H9 (cell line): ENCODE data around the gene ICAM4. TPM values are rescaled to one million over a fixed set of nuclear protein-coding genes. Genes with fewer than 3 reads are reported as not detected.

Source experiments
- DNase-seq: peaks from one replicate; pipeline ENCODE4 v3.0.0-alpha.2; 2017
- H2AFZ ChIP-seq: one replicate; pipeline ENCODE4 v1.6.1; 2013; ENCODE audit warnings: mild to moderate bottlenecking, low read length, control low read depth, moderate library complexity
- H2AK5ac ChIP-seq: 2 replicates; pipeline ENCODE4 v1.6.1; 2013; ENCODE audit warnings: low read length, control low read depth, mixed read lengths; ENCODE audit not compliant: insufficient read length
- H2BK120ac ChIP-seq: one replicate; pipeline ENCODE4 v1.6.1; 2013; ENCODE audit warnings: low read depth, mild to moderate bottlenecking, low read length, control low read depth, inconsistent platforms; ENCODE audit not compliant: poor library complexity, severe bottlenecking
- H2BK12ac ChIP-seq: 2 replicates; pipeline ENCODE4 v1.6.1; 2013; ENCODE audit warnings: low read length, control low read depth, mixed read lengths, low read depth; ENCODE audit not compliant: insufficient read length
- H2BK15ac ChIP-seq: 2 replicates; pipeline ENCODE4 v1.6.1; 2013; ENCODE audit warnings: low read depth, low read length, control low read depth
- H2BK20ac ChIP-seq: one replicate; pipeline ENCODE4 v1.6.1; 2013; ENCODE audit warnings: low read depth, mild to moderate bottlenecking, low read length, control low read depth, inconsistent platforms; ENCODE audit not compliant: poor library complexity, severe bottlenecking
- H2BK5ac ChIP-seq: 2 replicates; pipeline ENCODE4 v1.6.1; 2013; ENCODE audit warnings: low read length, control low read depth, mixed read lengths; ENCODE audit not compliant: insufficient read length
- H3K14ac ChIP-seq: 2 replicates; pipeline ENCODE4 v1.6.1; 2013; ENCODE audit warnings: low read length, control low read depth; ENCODE audit not compliant: insufficient read depth
- H3K18ac ChIP-seq: 2 replicates; pipeline ENCODE4 v1.6.1; 2013; ENCODE audit warnings: low read depth, mild to moderate bottlenecking, mixed read lengths, low read length, control low read depth; ENCODE audit not compliant: insufficient read length
- H3K23ac ChIP-seq: 2 replicates; pipeline ENCODE4 v1.6.1; 2013; ENCODE audit warnings: low read length, control low read depth, mixed read lengths, low read depth; ENCODE audit not compliant: insufficient read length
- H3K23me2 ChIP-seq: 2 replicates; pipeline ENCODE4 v1.6.1; 2013; ENCODE audit warnings: low read depth, mild to moderate bottlenecking, mixed read lengths, low read length, control low read depth; ENCODE audit not compliant: insufficient read length, poor library complexity, severe bottlenecking
- H3K27ac ChIP-seq: 2 replicates; pipeline ENCODE4 v1.5.1; 2013; ENCODE audit warnings: low read length, control low read depth, mixed read lengths, low read depth; ENCODE audit not compliant: insufficient read length
- H3K27me3 ChIP-seq: 2 replicates; pipeline ENCODE4 v1.6.1; 2013; ENCODE audit warnings: low read length, control low read depth, inconsistent platforms; ENCODE audit not compliant: insufficient read depth
- H3K4ac ChIP-seq: 2 replicates; pipeline ENCODE4 v1.6.1; 2013; ENCODE audit warnings: low read depth, mild to moderate bottlenecking, control low read depth, inconsistent platforms, low read length, moderate library complexity
- H3K4me1 ChIP-seq: 2 replicates; pipeline ENCODE4 v1.6.1; 2013; ENCODE audit warnings: low read length, control low read depth, inconsistent platforms; ENCODE audit not compliant: insufficient read depth
- H3K4me2 ChIP-seq: 2 replicates; pipeline ENCODE4 v1.6.1; 2013; ENCODE audit warnings: low read length, control low read depth, mixed read lengths; ENCODE audit not compliant: insufficient read length, insufficient read depth
- H3K56ac ChIP-seq: 2 replicates; pipeline ENCODE4 v1.6.1; 2013; ENCODE audit warnings: low read depth, mild to moderate bottlenecking, mixed read lengths, low read length, control low read depth; ENCODE audit not compliant: insufficient read length
- H3K79me1 ChIP-seq: 2 replicates; pipeline ENCODE4 v1.6.1; 2013; ENCODE audit warnings: low read depth, mild to moderate bottlenecking, moderate library complexity, low read length, control low read depth, inconsistent platforms; ENCODE audit not compliant: insufficient read depth, poor library complexity, severe bottlenecking
- H3K79me2 ChIP-seq: 2 replicates; pipeline ENCODE4 v1.6.1; 2013; ENCODE audit warnings: low read length, control low read depth, inconsistent platforms; ENCODE audit not compliant: insufficient read depth
- H3K9ac ChIP-seq: 2 replicates; pipeline ENCODE4 v1.6.1; 2013; ENCODE audit warnings: low read length, control low read depth, mixed read lengths; ENCODE audit not compliant: insufficient read length; ENCODE audit errors: extremely low read depth
- H3K9me3 ChIP-seq: one replicate; pipeline ENCODE4 v1.6.1; 2013; ENCODE audit warnings: low read depth, low read length, inconsistent platforms; ENCODE audit not compliant: control insufficient read depth
- H3T11ph ChIP-seq: one replicate; pipeline ENCODE4 v1.6.1; 2013; ENCODE audit warnings: mild to moderate bottlenecking, low read length, control low read depth, inconsistent platforms
- H4K20me1 ChIP-seq: one replicate; pipeline ENCODE4 v1.6.1; 2013; ENCODE audit not compliant: control insufficient read depth, insufficient read length, insufficient read depth
- H4K5ac ChIP-seq: 2 replicates; pipeline ENCODE4 v1.6.1; 2013; ENCODE audit warnings: low read depth, mild to moderate bottlenecking, mixed read lengths, low read length, control low read depth; ENCODE audit not compliant: insufficient read length
- H4K8ac ChIP-seq: replicated peaks from 2 replicates; pipeline ENCODE4 v1.6.1; 2013; ENCODE audit warnings: low read length, control low read depth, mixed read lengths, low read depth; ENCODE audit not compliant: insufficient read length
- H4K91ac ChIP-seq: 2 replicates; pipeline ENCODE4 v1.6.1; 2013; ENCODE audit warnings: low read depth, mild to moderate bottlenecking, moderate library complexity, mixed read lengths, low read length, control low read depth; ENCODE audit not compliant: insufficient read length
- H3K27ac Mint-ChIP-seq, 3 experiments: 2 replicates in 2 of 3; 3 replicates in 1 of 3; pipeline ENCODE4 v1.8.0; 2020 to 2021; ENCODE audit warnings: mixed read lengths in 3 of 3, mild to moderate bottlenecking in 1 of 3, moderate library complexity in 1 of 3
- H3K27me3 Mint-ChIP-seq: 2 replicates; pipeline ENCODE4 v1.8.0; 2021; ENCODE audit warnings: low read depth, mild to moderate bottlenecking, moderate library complexity, mixed read lengths
- H3K36me3 Mint-ChIP-seq, 3 experiments: 2 replicates in 2 of 3; 3 replicates in 1 of 3; pipeline ENCODE4 v1.8.0; 2020 to 2021; ENCODE audit warnings: low read depth in 3 of 3, mixed read lengths in 3 of 3; ENCODE audit not compliant: insufficient read depth in 1 of 3
- H3K4me1 Mint-ChIP-seq, 2 experiments: 2 replicates each; pipeline ENCODE4 v1.8.0; 2020; ENCODE audit warnings: mixed read lengths in 2 of 2
- H3K4me3 Mint-ChIP-seq, 2 experiments: 2 replicates in 1 of 2; 3 replicates in 1 of 2; pipeline ENCODE4 v1.8.0; 2020 to 2021; ENCODE audit warnings: mild to moderate bottlenecking in 2 of 2, mixed read lengths in 2 of 2, moderate library complexity in 1 of 2
- H3K9me3 Mint-ChIP-seq, 2 experiments: 2 replicates in 1 of 2; 3 replicates in 1 of 2; pipeline ENCODE4 v1.8.0; 2020; ENCODE audit warnings: mild to moderate bottlenecking in 2 of 2, mixed read lengths in 2 of 2, moderate library complexity in 1 of 2
- CTCF ChIP-seq: fragments of 200-600 bp; sonication (generic); conservative IDR thresholded peaks from 3 replicates; pipeline ENCODE4 v1.8.0; 2021; ENCODE audit warnings: antibody characterized with exemption, mild to moderate bottlenecking
- WGBS: extraction: QIAGEN DNeasy Blood & Tissue Kit; methylation state at CpG from one replicate; pipeline ENCODE4 v1.1.7; 2013; ENCODE audit warnings: missing lambda C conversion rate, low lambda C conversion rate, mixed read lengths; ENCODE audit not compliant: insufficient read length; ENCODE audit errors: extremely low coverage; 5-methylcytosine and 5-hydroxymethylcytosine counted together
- total RNA-seq: library from RNA; stranded (reverse); gene quantifications from 2 replicates; pipeline ENCODE4 v1.2.1, GENCODE V29; 2021

Gene ICAM4
- total RNA-seq, 1 experiment from 2014 or later = 1.1 TPM

- H4K20me1 ChIP-seq = peaks cover 4% of the 10 kb centered on the region
- no peak for DNase-seq
- no peak overlapping the region for H4K5ac ChIP-seq
- H3T11ph ChIP-seq = no peak overlapping the region
- H3K4me2 ChIP-seq = no peak overlapping the region
- no peak overlapping the region for H3K9ac ChIP-seq
- H4K91ac ChIP-seq = no peak overlapping the region
- WGBS = no CpG with 5 or more reads among the region's 18 CpGs
- no peak for TF ChIP-seq CTCF
- peaks cover 4% of the 10 kb centered on the region for H3K23me2 ChIP-seq
- H3K27ac ChIP-seq = no peak overlapping the region
- no peak overlapping the region for H4K8ac ChIP-seq
- H3K4me3 Mint-ChIP-seq = no peak overlapping the region
- H3K36me3 Mint-ChIP-seq = peaks cover 29 to 57% (median 49%) of the 10 kb centered on the region in 3 experiments; a peak in 6 of 7 replicates
- H3K27me3 ChIP-seq = no peaks in the 10 kb centered on the region
- H3K14ac ChIP-seq = no peak overlapping the region
- no peak overlapping the region for H2BK120ac ChIP-seq
- H3K4me1 ChIP-seq = no peaks in the 10 kb centered on the region; the same call in 1 of the 2 replicates
- H2BK15ac ChIP-seq = no peak overlapping the region
- H2BK12ac ChIP-seq = no peak overlapping the region
- H3K4me1 Mint-ChIP-seq = peaks cover 5 to 9% of the 10 kb centered on the region in 2 experiments
- no peak overlapping the region for H3K27ac Mint-ChIP-seq
- no peak overlapping the region for H2AFZ ChIP-seq
- H3K79me1 ChIP-seq = peaks cover 2% of the 10 kb centered on the region
- H2BK20ac ChIP-seq = no peak overlapping the region
- no peaks in the 10 kb centered on the region for H3K79me2 ChIP-seq
- H3K27me3 Mint-ChIP-seq = no peaks in the 10 kb centered on the region
- no peak overlapping the region for H3K56ac ChIP-seq
- no peaks in the 10 kb centered on the region for H3K9me3 ChIP-seq
- H2BK5ac ChIP-seq = no peak overlapping the region
- H3K9me3 Mint-ChIP-seq = no peaks in the 10 kb centered on the region; a peak in 1 of 5 replicates
- no peak overlapping the region for H2AK5ac ChIP-seq
- H3K4ac ChIP-seq = no peak overlapping the region
- no peak overlapping the region for H3K18ac ChIP-seq
- H3K23ac ChIP-seq = no peak overlapping the region
Observed at GRCh38 chr19:10256551-10256950, 30.2 kb upstream of the ICAM4 start.
